GM12878 (cell line): ENCODE measurements around the gene CMYA5. TPM values are rescaled to one million over a fixed set of nuclear protein-coding genes. Genes with fewer than 3 reads are reported as not detected.

Source experiments
- ATAC-seq: fragments of 200-7000 bp; cut with Tn5 transposase; 3 replicates; pipeline ENCODE4 v1.9.1; 2020; ENCODE audit warnings: mild to moderate bottlenecking, moderate library complexity
- BruUV-seq: library from RNA; stranded (reverse); fragments of 400-500 nt; replicated peaks from 2 replicates; lab custom pipeline; 2021; lab: Mats Ljungman, UMichigan
- CTCF ChIA-PET: fragments of 300-600 bp; sonication (Branson Sonifier 250); formaldehyde crosslinking; extraction: SDS; loops from one replicate; lab custom pipeline; 2021; ENCODE audit warnings: inconsistent platforms; lab: Yijun Ruan, JAX
- POLR2A ChIA-PET: fragments of 350-600 bp; formaldehyde crosslinking; extraction: SDS; loops from one replicate; lab custom pipeline; 2021; ENCODE audit warnings: inconsistent platforms; lab: Charles Lee
- RAD21 ChIA-PET: fragments of 300-600 bp; sonication (Branson Sonifier 250); formaldehyde crosslinking; loops from one replicate; lab custom pipeline; 2023; ENCODE audit warnings: antibody characterized with exemption; ENCODE audit not compliant: unreplicated experiment; lab: Charles Lee
- SMC1A ChIA-PET: fragments of 300-600 bp; sonication (Branson Sonifier 250); formaldehyde crosslinking; loops from one replicate; lab custom pipeline; 2023; ENCODE audit not compliant: unreplicated experiment, uncharacterized antibody; lab: Charles Lee
- DNase-seq: peaks from one replicate; pipeline ENCODE4 v3.0.0-alpha.2; 2011; ENCODE audit warnings: low read depth, low spot score
- FAIRE-seq: peaks from 3 replicates; lab custom pipeline; 2011; peaks lifted over from hg19 to GRCh38; lab: Jason Lieb, UNC
- H2AFZ ChIP-seq: 2 replicates; pipeline ENCODE4 v1.6.0; 2011; ENCODE audit warnings: low read depth, low read length, control low read depth; ENCODE audit not compliant: control insufficient read depth
- H3K27ac ChIP-seq: 2 replicates; pipeline ENCODE4 v1.5.1; 2011; ENCODE audit warnings: control low read depth; ENCODE audit not compliant: control insufficient read depth, insufficient read depth
- H3K27me3 ChIP-seq, 2 experiments: replicated peaks in 1 of 2; 2 replicates each; pipeline versions ENCODE4 v1.6.0 to v1.6.1; 2011; ENCODE audit warnings: low read length in 1 of 2; ENCODE audit not compliant: control insufficient read depth in 2 of 2, insufficient read depth in 2 of 2
- H3K36me3 ChIP-seq, 2 experiments: 2 replicates each; pipeline ENCODE4 v1.5.1; 2011; ENCODE audit warnings: low read length in 1 of 2; ENCODE audit not compliant: control insufficient read depth in 2 of 2, insufficient read depth in 2 of 2
- H3K4me1 ChIP-seq: 2 replicates; pipeline ENCODE4 v1.6.1; 2011; ENCODE audit warnings: mild to moderate bottlenecking, low read length, moderate library complexity, mixed read lengths; ENCODE audit not compliant: control insufficient read depth, insufficient read depth
- H3K4me2 ChIP-seq: 2 replicates; pipeline ENCODE4 v1.6.0; 2011; ENCODE audit warnings: control low read depth; ENCODE audit not compliant: control insufficient read depth, insufficient read depth
- H3K4me3 ChIP-seq: fragments of 200-600 bp; sonication (generic); 2 replicates; pipeline ENCODE4 v1.5.1; 2016
- H3K79me2 ChIP-seq: 2 replicates; pipeline ENCODE4 v1.6.0; 2011; ENCODE audit warnings: low read length; ENCODE audit not compliant: control insufficient read depth, insufficient read depth
- H3K9ac ChIP-seq: 2 replicates; pipeline ENCODE4 v1.8.0; 2011; ENCODE audit warnings: low read length, control low read depth, mixed read lengths; ENCODE audit not compliant: control insufficient read depth, insufficient read depth
- H3K9me3 ChIP-seq: replicated peaks from 3 replicates; pipeline ENCODE4 v1.5.1; 2011; ENCODE audit warnings: mild to moderate bottlenecking, low read length; ENCODE audit not compliant: control insufficient read depth, insufficient read depth
- H4K20me1 ChIP-seq: 2 replicates; pipeline ENCODE4 v1.6.0; 2011; ENCODE audit not compliant: control insufficient read depth, insufficient read depth
- BACH1 ChIP-seq: fragments of 450-650 bp; IDR thresholded peaks from 2 replicates; pipeline ENCODE4 v1.6.1; 2017; ENCODE audit warnings: mild to moderate bottlenecking, borderline replicate concordance
- CHD1 ChIP-seq: IDR thresholded peaks from 2 replicates; pipeline ENCODE4 v1.6.1; 2012; ENCODE audit warnings: low read depth, low read length, improper control_type of control experiment
- CHD4 ChIP-seq: fragments of 200-600 bp; sonication (generic); IDR thresholded peaks from 2 replicates; pipeline ENCODE4 v1.6.1; 2016; ENCODE audit warnings: mild to moderate bottlenecking
- IRF4 ChIP-seq: IDR thresholded peaks from 2 replicates; pipeline ENCODE4 v1.6.1; 2011; ENCODE audit warnings: low read depth, low read length
- JUNB ChIP-seq: IDR thresholded peaks from 2 replicates; pipeline ENCODE4 v1.6.1; 2016; ENCODE audit warnings: antibody characterized with exemption, mild to moderate bottlenecking
- KLF5 ChIP-seq: fragments of 450-650 bp; IDR thresholded peaks from 2 replicates; pipeline ENCODE4 v1.6.1; 2014; ENCODE audit warnings: mild to moderate bottlenecking; ENCODE audit not compliant: partially characterized antibody
- MEF2A ChIP-seq: IDR thresholded peaks from 2 replicates; pipeline ENCODE4 v1.6.1; 2011; ENCODE audit warnings: low read depth, mild to moderate bottlenecking, low read length, moderate library complexity; ENCODE audit not compliant: insufficient read depth
- MYC ChIP-seq: IDR thresholded peaks from 2 replicates; pipeline ENCODE4 v1.6.1; 2011; ENCODE audit warnings: mild to moderate bottlenecking, low read length, moderate library complexity, inconsistent platforms; ENCODE audit not compliant: insufficient read depth, insufficient replicate concordance, insufficient read length, severe bottlenecking
- NFYA ChIP-seq: IDR thresholded peaks from 2 replicates; pipeline ENCODE4 v1.6.1; 2011; ENCODE audit warnings: low read depth, mild to moderate bottlenecking, low read length, improper control_type of control experiment, borderline replicate concordance
- NR2C2 ChIP-seq: IDR thresholded peaks from 2 replicates; pipeline ENCODE4 v1.6.1; 2011; ENCODE audit warnings: borderline replicate concordance, low read depth; ENCODE audit not compliant: control insufficient read depth, insufficient read length
- POLR2AphosphoS2 ChIP-seq: IDR thresholded peaks from 2 replicates; pipeline ENCODE4 v1.6.1; 2011; ENCODE audit warnings: low read depth, mild to moderate bottlenecking, low read length, improper control_type of control experiment, moderate library complexity
- RAD51 ChIP-seq: fragments of 450-650 bp; IDR thresholded peaks from 2 replicates; pipeline ENCODE4 v1.6.1; 2016; ENCODE audit warnings: moderate library complexity, mild to moderate bottlenecking, inconsistent platforms
- SIX5 ChIP-seq: IDR thresholded peaks from 2 replicates; pipeline ENCODE4 v1.6.1; 2011; ENCODE audit warnings: mild to moderate bottlenecking, low read depth, low read length, moderate library complexity; ENCODE audit not compliant: severe bottlenecking
- SMAD1 ChIP-seq: fragments of 450-650 bp; IDR thresholded peaks from 2 replicates; pipeline ENCODE4 v1.6.1; 2018; ENCODE audit warnings: mild to moderate bottlenecking, low read depth; ENCODE audit not compliant: partially characterized antibody
- TARDBP ChIP-seq: IDR thresholded peaks from 2 replicates; pipeline ENCODE4 v1.6.1; 2016; ENCODE audit warnings: borderline replicate concordance
- TCF12 ChIP-seq: IDR thresholded peaks from 2 replicates; pipeline ENCODE4 v1.6.1; 2011; ENCODE audit warnings: low read depth, mild to moderate bottlenecking, low read length
- ZNF592 ChIP-seq: fragments of 450-650 bp; IDR thresholded peaks from 2 replicates; pipeline ENCODE4 v1.6.1; 2017; ENCODE audit warnings: mild to moderate bottlenecking, moderate library complexity
- WGBS: methylation state at CpG from one replicate; pipeline ENCODE4 v1.1.6; 2016; ENCODE audit warnings: low lambda C conversion rate; ENCODE audit not compliant: insufficient replicate concordance, insufficient coverage; ENCODE audit errors: missing lambda C conversion rate; 5-methylcytosine and 5-hydroxymethylcytosine counted together
- in situ Hi-C: fragments of 300-500 bp; cut with MboI; formaldehyde crosslinking; loops from 9 replicates; pipeline ENCODE4 v1.14.3; 2018; ENCODE audit warnings: mixed read lengths
- intact Hi-C: fragments of 100-400 bp; cut with micrococcal nuclease; formaldehyde crosslinking; loops from one replicate; pipeline ENCODE4 v1.14.2; 2022; ENCODE audit not compliant: unreplicated experiment
- polyA plus RNA-seq, 11 experiments: library from polyadenylated mRNA; depleted of rRNA in 4 of 11; unstranded in 6 of 11; stranded (reverse) in 5 of 11; fragments of >200 nt; fragmentation: Nextera tagmentation in 4 of 11; fragmentation: Illumina TruSeq in 1 of 11; extraction: Ambion mirVana in 4 of 11; extraction: Trizol in 1 of 11; gene quantifications; 1 replicate in 1 of 11; 2 replicates in 10 of 11; pipeline versions ENCODE4 v1.2.1 to v1.2.3, GENCODE V29; 2011 to 2016; ENCODE audit warnings: inconsistent platforms in 2 of 11, missing spikeins in 2 of 11, low read depth in 1 of 11
- total RNA-seq, 4 experiments: library from RNA; depleted of rRNA in 3 of 4; stranded (reverse); fragments of >200 nt in 3 of 4; fragmentation: Illumina TruSeq in 1 of 4; extraction: Trizol in 1 of 4; gene quantifications; 2 replicates each; pipeline versions ENCODE4 v1.2.1 to v1.2.3, GENCODE V29; 2013 to 2021

Gene CMYA5
- total and polyA plus RNA-seq, 10 of the 15 experiments (the other 5 are each of a cell fraction or from before 2014, with no cell fraction given), result 0.01 to 0.34 (median 0.16) TPM; not detected in 1

- Histone ChIP-seq H3K9ac (no peak overlapping the region), H3K79me2 (no peaks in the 10 kb centered on the region), H3K36me3 (no peaks in the 10 kb centered on the region), H3K4me3 (no peak overlapping the region), H3K9me3 (no peaks in the 10 kb centered on the region), H4K20me1 (no peaks in the 10 kb centered on the region), H2AFZ (no peak overlapping the region), H3K4me2 (no peak overlapping the region), H3K4me1 (no peaks in the 10 kb centered on the region), H3K27me3 (no peaks in the 10 kb centered on the region; a peak in 2 of 4 replicates), H3K27ac (no peak overlapping the region)
- no TSS peak for BruUV-seq
- TF ChIP-seq IRF4 (no peak), BACH1 (no peak), JUNB (no peak), TARDBP (no peak), MEF2A (no peak), KLF5 (no peak)
- RAD21 ChIA-PET, result no interaction called here
- ATAC-seq (no peak), DNase-seq (no peak), FAIRE-seq (no peak)
- SMC1A ChIA-PET, result no interaction called here
- POLR2A ChIA-PET, result no interaction called here
- 35% methylated on average over 7 of the region's 7 CpGs for WGBS
- intact Hi-C loops (no loop called here), in situ Hi-C loops (no loop called here)
- CTCF ChIA-PET, result no interaction called here
Measured at GRCh38 chr5:79793304-79793703, 103.7 kb downstream of the CMYA5 start.

GRCh38 chr5:79793722-79794121 lies 104.1 kb downstream of the CMYA5 start:
- DNase-seq (no peak), FAIRE-seq (no peak), ATAC-seq (no peak)
- Histone ChIP-seq H3K4me1 (no peaks in the 10 kb centered on the region), H3K36me3 (no peaks in the 10 kb centered on the region), H3K9ac (no peak overlapping the region), H2AFZ (no peak overlapping the region), H3K9me3 (no peaks in the 10 kb centered on the region), H3K4me3 (no peak overlapping the region), H3K4me2 (no peak overlapping the region), H3K27ac (no peak overlapping the region), H4K20me1 (no peaks in the 10 kb centered on the region), H3K27me3 (no peaks in the 10 kb centered on the region; a peak in 2 of 4 replicates), H3K79me2 (no peaks in the 10 kb centered on the region)
- no TSS peak for BruUV-seq
- SMC1A ChIA-PET, result no interaction called here
- RAD21 ChIA-PET, result no interaction called here
- POLR2A ChIA-PET, result no interaction called here
- intact Hi-C loops, result no loop called here
- CTCF ChIA-PET, result no interaction called here
- in situ Hi-C loops, result no loop called here
- TF ChIP-seq SIX5 (no peak), CHD4 (no peak), NFYA (no peak), MYC (no peak), JUNB (no peak), RAD51 (no peak), POLR2AphosphoS2 (no peak), BACH1 (no peak), SMAD1 (no peak), NR2C2 (no peak), CHD1 (no peak), TCF12 (no peak), ZNF592 (no peak)
